ENCODE measurements around the gene TNNT3.

TNNT3 gene

DNA sequence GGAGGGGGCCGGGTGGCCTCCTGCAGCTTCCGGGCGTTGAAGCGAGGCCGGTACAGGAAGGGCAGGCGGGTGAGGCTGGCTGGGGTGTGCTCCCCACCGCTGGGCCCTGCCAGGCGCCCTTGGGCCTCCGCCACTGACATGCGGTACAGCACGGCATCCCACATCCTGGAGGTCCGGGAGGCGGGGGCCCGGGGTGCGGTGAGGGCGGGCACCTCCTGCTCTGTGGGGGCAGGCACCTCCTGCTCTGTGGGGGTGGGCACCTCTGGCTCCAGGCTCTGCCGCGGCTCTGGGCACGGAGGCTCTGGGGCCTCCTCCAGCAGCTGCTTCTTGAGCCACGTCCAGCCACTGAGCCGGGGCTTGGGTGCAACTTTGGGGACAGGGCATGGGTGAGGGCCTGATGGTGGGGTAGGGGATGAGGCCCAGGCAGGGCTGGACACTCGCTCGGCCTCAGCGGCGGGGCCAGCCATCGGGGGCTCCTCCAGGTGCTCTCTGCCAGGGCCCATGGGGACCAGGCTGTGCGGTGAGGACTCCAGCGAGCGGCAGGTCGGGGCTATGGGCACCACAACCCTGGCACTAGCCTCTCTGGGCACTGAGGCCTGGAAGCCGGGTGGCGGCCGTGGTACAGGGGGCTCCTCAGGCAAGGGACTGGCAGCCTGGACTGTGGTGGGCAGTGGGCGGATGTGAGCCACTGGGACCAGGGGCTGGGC lies 30.1 kb upstream of the TNNT3 start:
- no peaks in the 10 kb centered on the region for H3K36me3 Mint-ChIP-seq
- no peaks in the 10 kb centered on the region for H3K27me3 Mint-ChIP-seq
- H3K9me3 Mint-ChIP-seq (ENCODE audit: low read depth), result no peaks in the 10 kb centered on the region
- peak overlapping the region; percentile 86 for H3K27ac Mint-ChIP-seq
- H3K4me3 Mint-ChIP-seq, result peak overlapping the region; percentile 80
- H3K4me1 Mint-ChIP-seq (ENCODE audit: low read depth), result peaks cover 37% of the 10 kb centered on the region

DNA sequence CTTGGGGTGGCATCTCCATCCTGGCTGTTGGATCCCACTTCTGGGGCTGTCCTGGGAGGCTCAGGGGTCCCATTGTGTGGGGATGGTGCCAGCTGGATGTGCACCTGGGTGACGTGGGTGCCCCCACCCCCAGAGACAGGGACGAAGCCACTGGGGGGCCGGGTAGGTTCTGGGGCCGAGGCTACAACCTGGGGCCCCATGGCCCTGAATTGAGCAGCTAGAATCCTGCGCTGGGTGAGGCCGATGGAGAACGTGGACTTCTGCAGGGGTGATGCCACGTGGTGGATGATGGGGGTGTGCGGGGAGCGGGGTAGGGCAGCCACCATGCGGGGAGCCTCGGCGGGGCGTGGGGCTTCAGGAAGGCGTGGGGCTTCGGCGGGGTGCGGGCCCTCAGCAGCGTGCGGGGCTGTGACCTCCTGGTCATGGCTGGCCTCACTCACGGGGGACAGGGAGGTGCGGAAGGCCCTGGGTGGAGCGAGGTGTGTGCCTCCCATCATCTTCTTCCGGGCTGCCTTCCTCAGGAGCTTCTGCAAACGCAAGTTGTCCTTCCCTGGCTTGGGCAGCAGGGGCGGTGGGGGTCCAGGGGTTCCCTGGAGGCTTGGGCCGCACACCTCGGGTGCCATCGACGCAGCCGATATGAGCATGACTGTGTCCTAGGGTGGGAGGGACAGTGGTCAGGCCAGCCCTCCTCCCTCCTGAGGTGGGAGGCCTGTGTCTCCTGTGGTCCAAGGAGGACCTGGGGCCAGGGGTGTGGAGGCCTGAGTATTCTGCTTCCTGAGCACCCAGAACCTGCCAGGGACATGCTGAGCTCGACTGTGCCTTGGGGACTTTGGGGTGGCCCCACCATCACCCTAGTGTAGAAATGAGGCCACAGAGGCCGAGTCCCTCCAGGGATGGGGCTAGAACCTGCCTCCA lies 29.3 kb upstream of the TNNT3 start:
- Mint-ChIP-seq H3K4me3 (peak overlapping the region; percentile 80), H3K27me3 (no peaks in the 10 kb centered on the region), H3K27ac (peak overlapping the region; percentile 86), H3K36me3 (no peaks in the 10 kb centered on the region), H3K9me3 (ENCODE audit: low read depth) (no peaks in the 10 kb centered on the region), H3K4me1 (ENCODE audit: low read depth) (peaks cover 37% of the 10 kb centered on the region)

DNA sequence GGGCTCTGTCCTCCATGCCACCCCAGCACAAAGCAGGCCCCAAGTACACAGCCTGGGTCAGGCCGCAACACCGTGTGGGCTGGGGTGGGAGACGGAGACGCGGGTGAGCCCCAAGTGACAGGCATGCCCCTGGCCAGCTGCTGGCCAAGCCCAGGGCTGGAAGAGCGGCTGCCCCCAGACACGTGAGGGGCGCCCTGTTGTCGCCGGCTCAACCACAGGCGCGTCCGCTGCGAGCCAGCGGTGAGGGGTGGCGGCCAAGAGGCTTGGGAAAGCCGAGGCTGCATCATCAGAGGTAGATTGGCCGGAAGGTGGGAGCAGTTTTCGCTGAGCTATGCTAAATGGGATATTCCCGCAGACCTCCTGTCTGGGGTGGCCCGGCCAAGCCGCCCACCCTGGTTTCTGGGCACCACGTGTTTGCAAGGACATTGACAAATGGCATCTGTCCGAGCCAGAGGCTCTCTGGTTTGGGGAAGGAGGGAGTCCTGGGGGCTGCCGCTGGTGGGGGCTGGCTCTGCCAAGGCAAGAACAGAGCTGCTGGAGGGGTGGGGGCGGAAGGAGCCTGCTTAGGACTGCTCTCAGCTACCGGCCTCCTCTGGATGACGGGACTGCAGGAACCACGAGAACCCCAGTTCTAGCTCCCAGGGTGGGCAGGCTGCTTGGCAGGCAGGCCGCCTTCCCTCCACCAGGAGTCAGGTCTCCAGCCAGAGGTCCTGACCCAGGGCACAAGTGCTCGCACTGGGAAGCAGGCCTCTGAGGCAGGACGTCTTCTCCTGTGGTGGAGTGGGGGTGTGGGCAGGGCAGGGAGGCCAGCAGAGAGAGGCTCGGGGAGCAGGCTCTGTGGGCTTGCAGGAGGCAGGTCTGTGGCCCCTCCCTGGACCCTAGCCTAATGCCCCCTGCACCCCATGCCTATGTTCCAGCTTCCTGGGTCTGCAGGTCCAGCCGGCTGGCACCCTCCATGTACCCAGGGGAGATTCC lies 28.4 kb upstream of the TNNT3 start:
- H3K27me3 Mint-ChIP-seq, result no peaks in the 10 kb centered on the region
- H3K4me1 Mint-ChIP-seq (ENCODE audit: low read depth), result peaks cover 37% of the 10 kb centered on the region

DNA sequence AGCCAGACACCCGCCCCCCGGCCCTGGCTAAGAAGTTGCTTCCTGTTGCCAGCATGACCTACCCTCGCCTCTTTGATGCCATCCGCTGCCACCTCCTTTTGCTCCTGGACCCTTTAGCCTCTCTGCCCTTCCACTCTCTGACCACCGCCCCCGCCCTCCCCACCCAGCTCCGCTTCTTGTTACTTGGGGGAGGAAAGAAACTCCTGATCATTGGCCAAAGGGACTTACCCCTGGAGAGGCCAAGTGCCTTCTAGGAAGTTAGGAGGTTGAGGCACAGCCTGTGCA lies 27.7 kb upstream of the TNNT3 start, which contains the start of gene PRR33:
PRR33 (minus strand) TSS at position 65 of the 285 bp plus-strand sequence. CDS start 1,311 bp downstream, outside the sequence.
- peak within 1 kb of the TSS; percentile 80 for H3K4me3 Mint-ChIP-seq
- no peaks in the 10 kb centered on the region for H3K9me3 Mint-ChIP-seq (ENCODE audit: low read depth)
- H3K27ac Mint-ChIP-seq, result peak within 1 kb of the TSS; percentile 86
- H3K4me1 Mint-ChIP-seq (ENCODE audit: low read depth), result peaks cover 37% of the 10 kb centered on the region
- no peaks in the 10 kb centered on the region for H3K36me3 Mint-ChIP-seq
- no peaks in the 10 kb centered on the region for H3K27me3 Mint-ChIP-seq

More for the DNA sequence above, 28.4 kb upstream of the TNNT3 start:
- no peaks in the 10 kb centered on the region for H3K36me3 Mint-ChIP-seq
- no peaks in the 10 kb centered on the region for H3K9me3 Mint-ChIP-seq (ENCODE audit: low read depth)
- H3K27ac Mint-ChIP-seq, result peak overlapping the region; percentile 86
- peak overlapping the region; percentile 80 for H3K4me3 Mint-ChIP-seq

DNA sequence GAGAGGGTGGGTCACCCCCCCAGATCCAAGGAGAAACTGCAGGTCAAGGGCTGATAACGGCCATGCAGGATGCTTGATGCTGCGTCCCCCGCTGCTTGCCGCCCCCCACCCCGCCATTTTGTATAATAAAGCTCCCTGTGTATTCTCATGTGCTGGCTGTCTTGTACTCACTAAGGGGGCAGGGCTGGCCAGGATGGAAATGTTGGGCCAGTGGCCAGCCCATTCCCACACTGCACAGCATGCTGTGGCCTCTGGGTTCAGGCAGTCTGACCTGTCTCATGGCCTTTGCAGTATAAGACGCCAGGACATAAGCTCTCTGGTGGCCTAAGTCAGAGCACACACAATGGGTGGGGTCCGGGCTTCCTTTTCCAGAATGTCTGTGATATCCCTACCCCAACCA lies 27.4 kb upstream of the TNNT3 start:
- no peaks in the 10 kb centered on the region for H3K27me3 Mint-ChIP-seq
- H3K9me3 Mint-ChIP-seq (ENCODE audit: low read depth), result no peaks in the 10 kb centered on the region
- H3K36me3 Mint-ChIP-seq, result no peaks in the 10 kb centered on the region
- no peak overlapping the region for H3K27ac Mint-ChIP-seq
- H3K4me1 Mint-ChIP-seq (ENCODE audit: low read depth), result peaks cover 37% of the 10 kb centered on the region
- H3K4me3 Mint-ChIP-seq, result peak overlapping the region; percentile 42

DNA sequence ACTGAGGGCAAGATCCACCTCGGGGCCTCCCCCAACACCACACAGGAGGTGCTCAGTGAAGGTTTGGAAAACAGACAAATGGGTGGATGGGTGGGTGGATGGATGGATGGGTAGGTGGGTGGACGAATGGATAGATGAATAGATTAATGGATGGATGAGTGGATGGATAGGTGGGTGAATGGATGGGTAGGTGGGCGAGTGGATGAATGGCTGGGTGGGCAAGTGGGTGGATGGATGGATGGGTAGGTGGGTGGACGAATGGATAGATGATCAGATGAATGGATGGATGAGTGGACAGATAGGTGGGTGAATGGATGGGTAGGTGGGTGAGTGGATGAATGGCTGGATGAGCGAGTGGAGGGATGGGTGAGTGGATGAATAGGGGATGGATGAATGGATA lies 26.9 kb upstream of the TNNT3 start:
- Mint-ChIP-seq H3K9me3 (ENCODE audit: low read depth) (no peaks in the 10 kb centered on the region), H3K4me3 (no peak overlapping the region), H3K36me3 (no peaks in the 10 kb centered on the region), H3K4me1 (ENCODE audit: low read depth) (peaks cover 37% of the 10 kb centered on the region), H3K27ac (no peak overlapping the region), H3K27me3 (peaks cover 1% of the 10 kb centered on the region)

DNA sequence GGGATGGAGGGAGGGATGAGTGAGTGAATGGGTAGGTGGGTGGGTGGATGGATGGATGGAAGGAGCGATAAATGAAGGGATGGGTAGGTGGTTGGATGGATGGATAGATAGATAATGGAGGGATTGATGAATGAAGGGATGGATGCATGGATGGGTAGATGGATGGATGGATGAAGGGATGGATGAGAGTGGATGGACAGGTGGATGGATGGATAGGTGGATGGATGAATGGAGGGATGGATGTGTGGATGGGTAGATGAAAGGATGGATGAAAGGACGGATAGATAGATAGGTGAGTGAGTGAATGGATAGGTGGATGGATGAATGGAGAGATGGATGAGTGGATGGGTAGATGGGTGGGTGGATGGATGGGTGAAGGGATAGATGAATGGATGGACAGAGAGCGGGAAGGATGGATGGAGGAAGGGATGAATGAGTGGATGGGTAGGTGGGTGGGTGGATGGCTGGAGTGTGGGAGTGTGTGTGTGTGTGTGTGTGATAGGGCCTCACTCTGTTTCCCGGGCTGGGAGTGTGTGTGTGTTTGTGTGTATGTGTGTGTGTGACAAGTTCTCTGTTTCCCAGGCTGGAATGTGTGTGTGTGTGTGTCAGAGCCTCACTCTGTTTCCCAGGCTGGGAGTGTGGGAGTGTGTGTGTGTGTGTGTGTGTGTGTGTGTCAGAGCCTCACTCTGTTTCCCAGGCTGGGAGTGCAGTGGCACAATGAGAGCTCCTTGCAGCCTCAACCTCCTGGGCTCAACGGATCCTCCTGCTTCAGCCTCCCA lies 25.7 kb upstream of the TNNT3 start:
- Mint-ChIP-seq H3K4me3 (peak overlapping the region; percentile 30), H3K27ac (no peak overlapping the region), H3K9me3 (ENCODE audit: low read depth) (no peaks in the 10 kb centered on the region), H3K36me3 (no peaks in the 10 kb centered on the region), H3K27me3 (peaks cover 6% of the 10 kb centered on the region), H3K4me1 (ENCODE audit: low read depth) (peaks cover 30% of the 10 kb centered on the region)

DNA sequence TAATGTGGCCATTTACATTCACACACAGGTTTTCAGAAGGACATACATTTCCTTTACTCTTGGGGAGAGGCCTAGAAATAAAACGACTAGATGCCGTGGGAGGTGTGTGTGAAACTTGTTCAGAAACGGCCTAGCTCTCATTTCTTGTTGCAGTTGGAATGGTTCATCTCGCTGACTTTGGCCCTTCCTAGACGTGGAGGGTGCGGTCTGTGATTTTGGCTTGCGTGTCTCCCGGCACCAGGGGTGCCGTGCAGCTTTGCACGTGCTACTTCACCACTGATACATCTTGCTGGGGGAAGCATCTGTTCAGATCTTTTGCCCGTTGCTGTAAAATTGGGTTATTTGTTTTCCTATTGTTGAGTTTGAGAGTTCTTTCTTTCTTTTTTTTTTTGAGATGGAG lies 24.7 kb upstream of the TNNT3 start:
- Mint-ChIP-seq H3K9me3 (ENCODE audit: low read depth) (no peaks in the 10 kb centered on the region), H3K27me3 (peaks cover 6% of the 10 kb centered on the region), H3K4me3 (no peak overlapping the region), H3K27ac (no peak overlapping the region), H3K4me1 (ENCODE audit: low read depth) (peaks cover 27% of the 10 kb centered on the region), H3K36me3 (no peaks in the 10 kb centered on the region)

DNA sequence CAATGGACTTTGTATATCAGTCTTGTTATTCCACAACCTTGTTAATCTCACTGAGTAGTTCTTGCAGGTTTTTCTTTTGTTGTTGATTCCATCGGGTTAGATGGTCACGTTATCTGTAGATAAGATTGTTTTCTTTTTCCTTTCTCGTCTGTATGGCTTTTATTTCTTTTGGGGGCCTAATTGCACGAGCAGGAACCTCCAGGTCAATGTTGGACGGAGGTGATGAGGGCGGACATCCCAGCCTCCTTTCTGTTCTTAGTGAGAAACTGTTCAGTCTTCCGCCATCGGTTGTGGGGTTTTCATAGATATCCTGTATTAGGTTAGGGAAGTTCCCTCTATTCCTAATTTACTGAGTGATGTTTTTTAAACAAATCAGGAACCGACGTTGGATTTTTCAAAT lies 23.0 kb upstream of the TNNT3 start:
- no peak overlapping the region for H3K27ac Mint-ChIP-seq
- H3K36me3 Mint-ChIP-seq, result no peaks in the 10 kb centered on the region
- H3K4me3 Mint-ChIP-seq, result no peak overlapping the region
- H3K27me3 Mint-ChIP-seq, result peaks cover 12% of the 10 kb centered on the region
- peaks cover 15% of the 10 kb centered on the region for H3K4me1 Mint-ChIP-seq (ENCODE audit: low read depth)
- no peaks in the 10 kb centered on the region for H3K9me3 Mint-ChIP-seq (ENCODE audit: low read depth)

DNA sequence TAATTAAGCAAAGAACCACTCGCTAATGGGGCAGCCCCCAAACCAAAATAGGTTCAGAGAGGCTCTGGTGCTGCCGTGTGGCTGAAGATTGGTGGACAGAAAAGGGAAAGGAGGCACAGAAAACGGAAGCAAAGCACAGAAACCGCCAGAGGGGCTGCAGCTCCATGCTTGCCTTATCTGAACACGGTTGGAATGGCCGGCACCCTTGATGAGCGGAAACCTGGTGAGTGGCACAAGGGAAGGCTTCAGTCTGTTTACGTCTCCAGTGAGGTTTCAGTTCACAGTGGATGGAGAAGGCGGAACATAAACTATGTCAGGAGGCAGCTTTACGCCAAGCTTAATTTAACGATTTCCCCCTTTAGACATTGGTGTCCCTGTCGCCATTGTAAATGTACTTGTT lies 22.6 kb upstream of the TNNT3 start:
- H3K4me3 Mint-ChIP-seq, result no peak overlapping the region
- no peak overlapping the region for H3K27ac Mint-ChIP-seq
- no peaks in the 10 kb centered on the region for H3K9me3 Mint-ChIP-seq (ENCODE audit: low read depth)
- H3K4me1 Mint-ChIP-seq (ENCODE audit: low read depth), result peaks cover 14% of the 10 kb centered on the region
- peaks cover 12% of the 10 kb centered on the region for H3K27me3 Mint-ChIP-seq
- no peaks in the 10 kb centered on the region for H3K36me3 Mint-ChIP-seq

DNA sequence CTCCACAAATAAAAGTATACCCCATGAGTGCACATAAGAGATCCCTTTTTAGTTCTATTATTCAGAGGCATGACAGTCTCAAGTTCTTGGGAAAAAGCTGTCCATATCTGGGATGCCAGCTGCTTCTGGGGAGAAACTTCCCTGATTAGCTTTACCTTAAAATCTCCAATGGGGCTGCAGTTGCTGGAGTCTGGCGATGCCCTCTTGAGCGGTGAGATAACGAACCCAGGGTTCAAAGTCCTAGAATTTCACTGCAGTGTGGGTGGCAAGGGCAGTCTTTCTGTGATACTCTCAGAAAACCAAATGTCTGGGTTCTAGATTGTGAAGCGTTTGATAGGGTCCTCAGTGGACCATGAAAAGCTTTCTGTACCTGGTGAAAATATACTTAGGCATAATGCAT lies 20.4 kb upstream of the TNNT3 start:
- H3K4me3 Mint-ChIP-seq, result no peak overlapping the region
- H3K36me3 Mint-ChIP-seq, result no peaks in the 10 kb centered on the region
- peaks cover 12% of the 10 kb centered on the region for H3K27me3 Mint-ChIP-seq
- no peaks in the 10 kb centered on the region for H3K4me1 Mint-ChIP-seq (ENCODE audit: low read depth)
- H3K9me3 Mint-ChIP-seq (ENCODE audit: low read depth), result no peaks in the 10 kb centered on the region
- no peak overlapping the region for H3K27ac Mint-ChIP-seq

DNA sequence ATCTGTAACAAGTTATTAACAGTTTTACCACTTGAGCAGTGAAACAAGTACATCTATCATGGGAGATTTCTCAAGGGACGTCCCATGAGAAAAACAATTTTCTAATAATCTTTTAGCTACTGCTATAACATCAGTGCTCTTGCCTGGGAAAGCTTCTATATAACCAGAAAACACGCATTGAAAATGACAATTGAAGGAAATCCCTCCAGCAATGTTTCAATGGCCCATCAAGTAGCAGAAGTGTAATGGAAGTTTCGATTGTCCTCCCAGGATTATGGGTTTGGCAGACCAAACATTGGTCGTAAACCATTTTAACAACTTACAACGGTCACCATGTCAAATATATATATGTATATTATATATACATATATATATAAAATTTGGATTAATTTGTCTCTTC lies 19.8 kb upstream of the TNNT3 start:
- Mint-ChIP-seq H3K4me1 (ENCODE audit: low read depth) (no peaks in the 10 kb centered on the region), H3K27ac (no peak overlapping the region), H3K4me3 (no peak overlapping the region), H3K36me3 (no peaks in the 10 kb centered on the region), H3K9me3 (ENCODE audit: low read depth) (no peaks in the 10 kb centered on the region), H3K27me3 (peaks cover 12% of the 10 kb centered on the region)

DNA sequence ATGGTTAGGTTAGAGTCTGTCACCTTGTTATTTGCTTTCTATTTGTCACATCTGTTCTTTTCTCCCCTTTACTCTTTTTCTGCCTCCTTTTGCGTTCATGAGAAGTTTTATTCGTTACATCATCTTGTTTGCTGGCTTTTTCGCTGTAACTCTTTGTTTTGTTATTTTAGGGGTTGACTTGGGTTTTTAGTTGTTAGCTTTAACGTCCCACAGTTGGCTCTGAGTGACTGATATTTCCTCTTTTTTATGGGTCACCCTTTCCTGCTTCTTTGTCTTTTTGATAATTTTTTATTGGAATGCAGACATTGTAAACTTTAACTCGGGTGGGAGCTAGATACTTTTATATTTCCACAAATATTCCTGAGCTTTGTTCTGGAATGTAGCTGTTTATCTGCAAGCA lies 13.3 kb upstream of the TNNT3 start:
- H3K4me3 Mint-ChIP-seq, result no peak overlapping the region
- no peaks in the 10 kb centered on the region for H3K36me3 Mint-ChIP-seq
- no peak overlapping the region for H3K27ac Mint-ChIP-seq
- no peaks in the 10 kb centered on the region for H3K9me3 Mint-ChIP-seq (ENCODE audit: low read depth)
- no peaks in the 10 kb centered on the region for H3K4me1 Mint-ChIP-seq (ENCODE audit: low read depth)
- H3K27me3 Mint-ChIP-seq, result peaks cover 2% of the 10 kb centered on the region

Measured in activated naive CD8-positive, alpha-beta T cell (primary cell).